GM19324 (cell line): ENCODE measurements around the gene SEMA6A.

ENCODE experiments used
- ATAC-seq: cut with Tn5 transposase; IDR thresholded peaks from one replicate; pipeline ENCODE4 v1.9.1; 2021; ENCODE audit warnings: mild to moderate bottlenecking, moderate library complexity; ENCODE audit not compliant: unreplicated experiment, low FRiP score

The SEMA6A gene, protein sequence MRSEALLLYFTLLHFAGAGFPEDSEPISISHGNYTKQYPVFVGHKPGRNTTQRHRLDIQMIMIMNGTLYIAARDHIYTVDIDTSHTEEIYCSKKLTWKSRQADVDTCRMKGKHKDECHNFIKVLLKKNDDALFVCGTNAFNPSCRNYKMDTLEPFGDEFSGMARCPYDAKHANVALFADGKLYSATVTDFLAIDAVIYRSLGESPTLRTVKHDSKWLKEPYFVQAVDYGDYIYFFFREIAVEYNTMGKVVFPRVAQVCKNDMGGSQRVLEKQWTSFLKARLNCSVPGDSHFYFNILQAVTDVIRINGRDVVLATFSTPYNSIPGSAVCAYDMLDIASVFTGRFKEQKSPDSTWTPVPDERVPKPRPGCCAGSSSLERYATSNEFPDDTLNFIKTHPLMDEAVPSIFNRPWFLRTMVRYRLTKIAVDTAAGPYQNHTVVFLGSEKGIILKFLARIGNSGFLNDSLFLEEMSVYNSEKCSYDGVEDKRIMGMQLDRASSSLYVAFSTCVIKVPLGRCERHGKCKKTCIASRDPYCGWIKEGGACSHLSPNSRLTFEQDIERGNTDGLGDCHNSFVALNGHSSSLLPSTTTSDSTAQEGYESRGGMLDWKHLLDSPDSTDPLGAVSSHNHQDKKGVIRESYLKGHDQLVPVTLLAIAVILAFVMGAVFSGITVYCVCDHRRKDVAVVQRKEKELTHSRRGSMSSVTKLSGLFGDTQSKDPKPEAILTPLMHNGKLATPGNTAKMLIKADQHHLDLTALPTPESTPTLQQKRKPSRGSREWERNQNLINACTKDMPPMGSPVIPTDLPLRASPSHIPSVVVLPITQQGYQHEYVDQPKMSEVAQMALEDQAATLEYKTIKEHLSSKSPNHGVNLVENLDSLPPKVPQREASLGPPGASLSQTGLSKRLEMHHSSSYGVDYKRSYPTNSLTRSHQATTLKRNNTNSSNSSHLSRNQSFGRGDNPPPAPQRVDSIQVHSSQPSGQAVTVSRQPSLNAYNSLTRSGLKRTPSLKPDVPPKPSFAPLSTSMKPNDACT

GRCh38 chr5:116574367-116575325 is at the start of gene SEMA6A:
Gene SEMA6A, minus strand, starts transcription at chr5:116574823. Its CDS starts 69,879 bp downstream, at chr5:116504944.
- peak; percentile 67 for ATAC-seq

DNA sequence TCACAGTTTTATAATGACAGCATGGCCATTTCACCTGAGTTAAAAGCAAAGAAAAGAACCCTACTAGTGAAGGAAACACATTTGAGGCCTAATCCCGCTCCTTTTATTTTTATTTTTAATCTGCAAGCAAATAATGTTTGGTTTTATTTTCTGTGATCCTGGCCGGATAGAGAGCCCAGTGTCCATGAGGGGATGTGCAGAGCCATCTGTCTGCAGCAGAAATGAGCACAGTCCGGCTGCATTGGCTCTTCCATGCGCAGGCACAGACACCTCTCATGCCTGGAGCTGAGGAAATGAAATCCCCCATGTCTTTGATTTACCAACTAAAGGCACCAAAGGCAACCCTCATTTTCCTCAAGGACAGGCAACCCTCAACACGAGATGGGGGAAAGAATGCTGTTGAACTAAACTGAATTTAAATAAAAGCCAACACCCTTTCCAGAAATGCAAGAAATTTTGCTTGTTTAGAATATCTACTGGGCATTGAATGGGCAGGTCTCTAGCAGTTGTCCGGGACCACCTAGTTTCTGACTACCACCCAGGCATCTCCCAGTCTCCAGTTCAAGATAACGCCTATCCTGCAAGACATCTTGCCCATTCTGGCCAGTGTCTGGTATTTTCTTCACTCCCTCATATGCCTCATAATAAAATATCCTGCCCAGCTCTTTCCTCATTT is 47.9 kb upstream of the SEMA6A start:
- no peak for ATAC-seq

DNA sequence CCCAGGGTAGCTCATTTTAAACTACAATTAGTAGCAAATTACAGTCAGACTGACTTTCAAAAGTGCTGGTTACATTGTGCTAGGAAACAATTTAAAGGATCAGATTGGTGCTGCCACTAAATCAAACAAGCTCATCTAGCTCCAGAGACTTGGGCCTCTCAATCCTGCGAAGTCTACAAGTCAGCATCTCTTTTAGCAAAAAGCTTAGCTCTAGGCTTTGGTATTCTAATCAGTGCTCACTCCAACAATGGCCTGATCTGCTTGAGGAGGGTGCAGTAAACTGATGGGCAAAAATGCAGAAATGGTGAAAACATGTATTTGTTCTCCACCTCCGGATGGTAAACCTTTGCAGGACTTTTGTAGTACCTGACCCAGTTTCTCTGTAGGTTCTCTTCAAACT is 47.0 kb upstream of the SEMA6A start:
- no peak for ATAC-seq

- ATAC-seq = no peak
These were observed 42.3 kb upstream of the SEMA6A start for GRCh38 chr5:116616876-116617275.

DNA sequence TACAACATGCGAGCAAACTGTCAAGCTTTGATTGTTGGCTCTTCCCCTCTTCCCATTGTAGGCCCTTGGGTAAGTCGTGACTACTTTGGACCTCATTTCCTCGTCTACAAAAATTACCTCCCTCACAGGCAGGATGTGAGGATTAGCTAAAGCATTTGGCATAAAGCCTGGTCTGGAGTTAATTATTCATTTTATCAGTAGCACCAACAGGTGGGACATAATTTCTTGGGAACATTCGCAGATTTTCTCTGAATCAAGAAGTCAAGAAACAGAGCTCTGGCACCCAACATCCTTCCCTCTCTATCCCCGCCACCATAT is 39.9 kb upstream of the SEMA6A start:
- ATAC-seq = no peak

DNA sequence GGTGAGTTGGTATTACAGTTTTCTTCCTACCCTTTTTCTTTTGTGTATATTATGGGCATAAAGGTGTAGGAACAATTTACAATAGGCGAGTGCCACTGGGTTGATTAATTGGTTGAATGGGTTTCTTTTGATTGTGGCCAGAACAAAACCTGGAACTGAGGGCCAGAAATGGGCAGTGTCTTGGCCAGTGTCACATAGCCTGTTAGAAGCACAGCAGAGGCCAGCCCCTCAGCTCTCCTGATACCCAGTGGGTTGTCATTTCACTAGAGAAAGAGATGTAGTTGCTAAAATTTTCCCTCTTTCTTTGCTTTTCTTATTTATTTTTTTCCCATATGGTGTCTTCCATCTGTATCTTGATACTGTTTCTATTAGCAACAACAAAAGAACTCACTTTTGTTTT is 38.8 kb upstream of the SEMA6A start:
- no peak for ATAC-seq

GRCh38 chr5:116612431-116612830 is 37.8 kb upstream of the SEMA6A start:
- ATAC-seq = no peak

- no peak for ATAC-seq
These were observed 30.9 kb upstream of the SEMA6A start for GRCh38 chr5:116605310-116606070.

DNA sequence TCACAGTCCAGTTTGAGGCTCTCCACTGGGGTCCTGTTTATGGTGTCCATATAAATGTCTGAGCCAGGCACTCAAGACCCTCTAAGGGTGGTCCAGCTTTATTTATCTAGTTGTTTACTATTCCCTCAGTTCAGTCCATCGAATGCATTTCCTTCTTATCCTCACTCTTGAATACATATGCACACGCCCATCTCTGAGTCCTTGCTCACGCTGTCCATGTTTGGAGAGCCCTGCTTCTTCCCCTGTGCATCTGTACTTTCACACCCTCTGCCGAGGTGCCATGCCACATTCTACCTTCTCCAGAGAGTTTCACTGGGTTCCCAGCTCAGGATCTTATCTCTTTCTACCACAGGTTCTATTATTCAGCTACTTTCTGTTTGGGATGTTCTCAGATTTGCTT is 30.2 kb upstream of the SEMA6A start:
- ATAC-seq = no peak

DNA sequence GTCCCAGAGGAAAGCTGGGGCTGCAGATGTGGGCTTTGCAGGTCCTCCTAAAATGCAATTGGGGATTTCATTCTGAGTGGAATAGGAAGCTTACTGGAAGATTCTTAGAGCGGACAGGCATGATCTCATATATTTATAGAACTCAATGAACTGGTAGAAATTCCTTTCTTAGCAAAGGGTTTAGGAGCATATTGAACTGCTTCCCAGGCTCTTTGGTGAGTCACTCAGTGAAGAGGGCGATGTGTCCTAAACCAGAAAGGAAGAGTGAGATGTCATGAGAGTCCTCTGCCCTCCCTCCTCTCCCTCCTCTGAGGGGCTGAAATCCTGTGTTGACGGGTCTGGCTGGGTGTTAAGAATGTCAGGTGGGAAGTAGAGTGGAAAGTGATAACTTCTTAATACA is 26.3 kb upstream of the SEMA6A start:
- no peak for ATAC-seq

DNA sequence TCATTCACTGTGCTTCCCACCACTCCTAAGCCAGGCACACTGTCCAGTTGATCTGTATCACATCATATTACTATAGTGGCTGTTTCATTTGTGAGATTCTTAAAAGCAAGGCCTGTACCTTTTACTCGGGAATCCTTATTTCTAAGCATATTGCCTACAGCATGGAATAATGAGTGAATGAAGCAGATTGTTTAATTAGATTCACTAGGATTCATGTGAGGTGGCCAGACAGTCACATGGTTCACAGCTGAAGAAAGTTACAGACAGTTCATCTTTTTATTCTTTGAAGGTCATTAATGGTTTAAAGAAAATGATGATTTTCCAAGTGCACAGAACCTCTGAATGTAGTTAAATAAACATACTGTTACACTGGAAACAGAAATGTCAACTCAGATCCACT is 24.3 kb upstream of the SEMA6A start:
- no peak for ATAC-seq

DNA sequence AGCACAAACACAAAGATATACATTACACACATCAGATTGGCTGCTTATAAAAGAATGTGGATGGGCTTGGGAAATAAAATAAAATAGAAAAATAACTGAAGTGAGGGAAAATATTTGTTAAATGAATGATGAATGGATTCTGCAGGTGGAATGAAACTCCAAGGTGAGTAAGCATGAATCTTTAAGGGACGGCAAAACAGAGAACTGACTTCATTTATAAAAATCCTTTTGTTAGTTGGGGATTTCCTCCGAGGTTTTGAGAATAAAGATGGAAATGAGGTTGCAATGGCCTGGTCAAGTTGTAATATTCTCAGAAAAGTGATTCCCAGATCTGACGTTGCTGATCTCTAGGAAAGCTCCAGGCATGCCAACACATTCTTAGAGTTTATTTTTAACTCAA is 20.9 kb upstream of the SEMA6A start:
- no peak for ATAC-seq

DNA sequence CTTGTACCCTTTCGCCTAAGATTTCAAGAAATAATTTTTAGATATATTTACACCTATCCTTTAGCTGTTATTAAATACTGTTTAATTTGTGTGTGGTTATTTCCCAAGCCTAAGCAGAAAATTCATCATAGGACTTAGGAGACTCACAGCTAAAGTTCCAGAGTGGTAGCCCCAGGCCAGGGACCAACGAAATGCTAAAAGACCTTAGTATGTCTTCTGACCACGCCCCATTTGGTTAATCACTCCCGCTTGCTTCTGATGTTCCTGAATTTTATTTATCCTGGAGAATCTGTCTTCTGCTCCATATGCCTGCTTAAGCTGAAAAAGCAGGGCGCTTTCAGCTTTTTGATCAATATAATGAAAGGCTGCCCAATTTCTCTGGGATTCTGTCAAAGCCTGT is 18.7 kb upstream of the SEMA6A start:
- ATAC-seq = no peak

DNA sequence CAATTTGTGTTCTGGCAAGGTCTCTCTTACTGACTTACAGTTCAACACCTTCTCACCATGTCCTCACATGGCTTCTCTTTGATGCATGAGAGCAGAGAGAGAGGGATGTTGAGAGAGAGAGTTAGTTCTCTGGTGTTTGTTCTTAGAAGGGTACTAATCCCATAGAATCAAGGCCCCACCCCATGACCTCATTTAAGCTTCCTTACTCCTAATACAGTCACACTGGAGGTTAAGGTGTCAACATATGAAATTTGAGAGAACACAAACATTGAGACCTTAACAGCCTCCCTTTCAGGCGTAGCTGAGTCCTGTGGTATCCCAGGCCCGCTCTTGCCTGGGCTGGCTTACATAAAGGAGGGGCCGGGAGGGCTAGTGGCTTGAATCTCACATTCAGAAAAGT is 10.6 kb upstream of the SEMA6A start:
- no peak for ATAC-seq

DNA sequence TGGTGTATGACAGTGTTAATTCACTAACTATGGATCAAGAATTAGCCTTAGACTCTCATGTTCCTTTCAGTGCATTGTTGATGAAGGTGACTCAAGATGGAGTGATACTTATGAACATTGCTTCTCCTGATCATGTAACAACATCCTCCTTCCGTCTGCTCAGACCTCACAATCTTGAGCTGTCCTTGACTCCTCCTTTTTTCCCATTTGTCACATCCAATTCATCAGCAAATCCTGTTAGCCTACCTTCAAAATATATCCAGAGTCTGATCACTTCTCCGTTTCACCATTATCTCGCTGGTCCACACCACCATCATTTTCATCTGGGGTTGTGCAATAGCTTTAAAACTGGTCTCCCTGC is 9.2 kb upstream of the SEMA6A start:
- ATAC-seq = no peak

GRCh38 chr5:116583085-116583861 is 8.7 kb upstream of the SEMA6A start:
- no peak for ATAC-seq

- no peak for ATAC-seq
These were observed 7.3 kb upstream of the SEMA6A start for GRCh38 chr5:116581910-116582309.

DNA sequence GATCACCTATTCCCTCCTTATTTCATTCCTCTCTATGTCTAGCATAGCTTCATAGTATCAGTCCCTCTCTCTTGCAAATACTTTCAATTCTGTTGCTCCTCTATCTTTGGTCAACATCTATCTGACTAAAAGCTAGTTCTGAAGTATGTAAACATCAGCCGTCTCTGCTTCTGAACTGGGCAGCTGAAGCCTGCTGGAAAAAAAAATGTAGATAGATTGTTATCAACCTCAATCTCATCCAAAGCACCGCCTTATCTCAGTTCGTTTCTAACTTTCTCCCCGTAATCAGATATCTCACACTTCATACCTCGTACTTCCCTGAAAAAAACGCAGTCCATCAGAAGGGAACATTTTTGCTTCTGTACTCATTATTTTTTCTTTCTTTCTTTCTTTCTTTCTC is 4.5 kb upstream of the SEMA6A start:
- ATAC-seq = no peak
